Colon (tissue), 2 donors: ENCODE measurements around the gene ANKMY2.
"Not testable (repeated sequence)": the region's sequence is repeated elsewhere in the genome, so short reads cannot be mapped to it uniquely, and the experiment has no call there.

Source experiments
- FAIRE-seq: peaks from 2 replicates; lab custom pipeline; 2012; peaks lifted over from hg19 to GRCh38; lab: Jason Lieb, UNC
- donor health status: control.
- donor health status: control.

ANKMY2 gene

DNA sequence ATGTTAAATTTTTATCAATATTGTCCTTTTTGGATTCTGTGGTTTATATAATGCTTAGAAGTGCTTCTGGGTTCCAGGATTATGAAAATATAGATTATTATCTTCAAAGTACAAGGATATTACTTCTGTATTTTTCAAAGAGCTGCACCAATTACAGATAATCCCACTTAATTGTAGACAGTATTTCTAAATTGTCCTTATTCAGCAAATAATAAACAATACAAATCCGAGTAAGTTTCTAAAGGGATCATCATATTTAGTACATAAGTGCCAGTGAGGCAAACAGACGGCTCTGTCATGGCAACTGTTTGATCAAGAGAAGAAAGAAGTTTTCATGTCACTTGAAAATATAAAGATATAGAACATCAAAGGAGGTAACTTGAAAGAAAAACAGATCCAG lies 19.2 kb downstream of the ANKMY2 start:
- no peak for FAIRE-seq

DNA sequence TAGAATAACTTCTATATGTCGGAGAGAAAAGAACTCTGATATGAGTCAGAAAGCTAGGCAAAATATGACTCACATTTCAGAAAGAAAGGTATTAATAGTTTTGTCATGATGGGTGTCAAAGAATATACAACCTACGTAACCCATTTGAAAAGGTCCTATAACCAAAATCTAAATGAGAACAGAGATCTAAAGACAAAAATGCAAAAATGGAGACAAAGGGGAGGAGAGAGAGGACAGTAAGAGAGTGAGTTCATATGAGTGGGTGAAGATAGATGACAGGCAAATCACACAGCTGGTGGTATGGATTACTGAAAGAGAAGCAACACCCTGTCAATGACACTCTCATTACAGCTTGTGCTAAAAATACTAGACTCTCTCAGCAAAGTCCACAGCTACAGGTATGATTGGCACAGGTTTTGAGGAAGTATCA lies 25.6 kb downstream of the ANKMY2 start:
- no peak for FAIRE-seq

DNA sequence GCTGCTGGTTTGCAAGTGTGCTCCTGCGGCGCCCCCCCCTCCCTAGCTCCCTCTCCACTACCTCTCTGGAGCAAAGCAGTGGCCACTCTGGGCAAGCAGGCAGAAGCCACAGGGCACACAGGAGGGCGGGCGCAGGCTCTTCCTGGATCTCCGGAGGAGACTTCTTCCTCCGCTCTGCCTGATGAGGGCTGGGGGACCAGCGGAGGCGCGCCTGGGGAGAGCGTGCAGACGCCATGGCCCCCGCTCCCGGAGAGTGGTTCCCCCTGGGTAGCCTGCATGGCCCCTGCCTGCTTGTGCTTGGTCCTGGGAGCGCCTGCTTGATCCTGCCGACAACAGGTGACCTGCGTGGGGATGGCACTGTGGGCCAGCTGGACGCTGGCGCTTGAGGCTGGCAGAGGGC lies 29.0 kb downstream of the ANKMY2 start:
- FAIRE-seq = no peak

DNA sequence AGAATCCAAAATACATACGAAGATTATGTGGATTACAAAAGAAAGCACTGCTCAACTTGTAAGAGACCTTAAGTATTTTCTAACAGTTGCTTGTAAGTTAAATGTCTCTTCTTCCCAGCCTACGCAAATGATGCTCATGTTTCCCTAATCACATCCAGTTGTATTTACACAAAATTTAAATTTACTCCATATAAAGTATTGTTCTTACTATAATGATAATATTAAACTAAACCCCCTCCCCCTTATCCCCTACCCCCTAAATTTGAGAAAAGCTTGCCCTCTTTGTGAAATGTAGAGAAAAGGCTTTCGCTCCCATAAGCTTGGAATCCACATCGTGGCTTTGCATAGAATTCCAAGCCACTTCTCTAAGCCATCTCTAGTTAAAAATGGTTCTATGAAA lies 29.4 kb downstream of the ANKMY2 start:
- FAIRE-seq = no peak

DNA sequence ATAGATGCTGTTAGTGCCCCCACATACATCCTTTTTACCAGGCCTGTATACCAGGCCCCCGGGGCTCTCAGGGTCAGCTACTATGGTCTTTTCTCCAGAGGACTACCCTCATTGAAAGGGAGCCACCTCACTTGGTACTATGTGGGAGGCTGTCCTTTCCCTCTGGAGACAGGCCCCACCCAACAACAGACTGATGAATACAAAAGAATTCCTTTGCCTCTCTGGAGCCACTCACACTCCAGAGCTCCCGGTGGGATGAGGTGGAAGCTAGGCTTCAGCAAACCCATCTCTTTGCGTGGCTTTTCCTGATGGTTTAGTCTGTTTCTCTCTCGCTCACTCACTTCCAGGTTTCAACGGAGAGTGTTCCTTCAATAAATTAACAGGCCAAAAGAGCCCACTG lies 30.3 kb downstream of the ANKMY2 start:
- FAIRE-seq = no peak

DNA sequence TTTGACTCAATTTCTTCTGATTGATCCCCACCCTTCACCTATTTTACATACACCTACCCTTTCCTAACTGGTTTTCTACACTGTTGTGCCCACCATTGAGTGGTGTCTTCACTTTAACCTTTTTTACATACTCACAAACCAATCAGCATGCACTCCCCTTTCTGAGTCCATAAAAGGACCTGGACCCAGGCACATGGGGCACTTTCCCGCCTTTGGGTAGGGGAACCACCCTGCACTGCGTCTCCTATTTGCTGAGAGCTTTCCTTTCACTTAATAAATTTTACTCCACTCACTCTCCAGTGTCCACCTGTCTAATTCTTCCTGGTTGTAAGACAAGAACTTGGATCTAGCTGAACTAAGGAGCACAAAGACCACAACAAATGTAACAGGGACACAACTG lies 33.8 kb downstream of the ANKMY2 start:
- FAIRE-seq = no peak

DNA sequence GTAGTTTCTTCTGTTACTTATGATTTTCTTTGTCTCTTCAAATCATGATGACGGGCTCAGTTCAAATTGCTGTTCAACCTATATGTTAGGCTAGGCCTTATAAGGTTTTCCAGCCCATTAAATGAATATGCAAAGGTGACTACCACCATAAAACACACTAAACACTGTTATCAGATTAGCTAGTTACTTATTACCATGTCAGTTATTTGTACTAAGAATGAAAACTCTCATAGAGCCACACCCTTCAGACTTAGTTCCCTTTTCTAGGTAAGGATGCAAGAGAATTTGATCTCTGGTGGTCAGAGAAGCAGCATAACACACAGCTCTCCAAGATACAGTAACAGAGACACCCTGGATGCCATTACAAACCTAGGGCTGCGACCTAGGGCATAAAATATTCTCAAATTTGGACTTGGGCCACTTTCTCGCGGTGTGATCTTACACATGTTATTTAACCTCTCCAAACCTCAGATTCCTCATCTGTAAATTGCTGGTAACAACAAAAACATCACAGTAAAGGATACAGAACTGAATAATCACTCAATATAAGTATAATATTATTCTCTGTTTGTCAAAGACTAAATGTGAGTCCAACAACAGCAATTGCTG lies 35.6 kb downstream of the ANKMY2 start:
- FAIRE-seq = peak; percentile 38

DNA sequence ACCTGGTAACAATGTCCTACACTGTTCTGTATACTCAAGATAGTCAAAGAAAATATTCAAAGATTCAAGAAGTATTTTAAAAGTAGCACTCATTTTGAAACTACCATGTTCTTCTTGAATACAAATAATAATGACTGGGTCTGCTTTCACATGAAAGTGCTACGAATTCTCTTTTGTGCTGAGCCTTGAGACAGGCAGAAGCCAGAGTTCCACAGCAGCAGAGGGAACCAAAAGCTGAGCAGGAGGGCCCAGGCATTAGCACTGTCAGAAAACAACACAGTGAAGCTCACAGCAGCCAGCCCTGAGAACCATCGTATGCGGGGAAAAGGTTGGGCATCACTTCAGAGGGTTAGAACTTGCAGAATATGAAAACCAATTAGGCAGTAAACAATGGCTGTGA lies 38.9 kb downstream of the ANKMY2 start:
- FAIRE-seq = no peak

DNA sequence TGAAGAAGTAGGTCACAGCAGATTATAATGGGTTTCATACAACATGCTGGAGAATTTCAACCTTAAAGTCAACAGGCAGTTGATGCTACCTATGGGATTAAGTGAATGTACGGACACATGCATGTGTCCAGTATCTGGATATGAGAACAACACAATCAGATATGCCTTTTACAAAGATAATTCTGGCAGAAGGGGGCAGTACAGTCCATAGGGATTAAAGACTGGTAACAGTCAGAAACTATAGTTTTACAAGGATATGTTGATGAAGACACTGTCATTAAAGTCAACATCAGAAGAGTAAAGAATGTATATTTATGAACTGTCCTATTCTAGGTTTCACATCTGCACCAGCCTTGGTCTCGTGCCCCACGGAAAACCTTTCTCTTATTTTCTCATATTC lies 41.5 kb downstream of the ANKMY2 start:
- no peak for FAIRE-seq

DNA sequence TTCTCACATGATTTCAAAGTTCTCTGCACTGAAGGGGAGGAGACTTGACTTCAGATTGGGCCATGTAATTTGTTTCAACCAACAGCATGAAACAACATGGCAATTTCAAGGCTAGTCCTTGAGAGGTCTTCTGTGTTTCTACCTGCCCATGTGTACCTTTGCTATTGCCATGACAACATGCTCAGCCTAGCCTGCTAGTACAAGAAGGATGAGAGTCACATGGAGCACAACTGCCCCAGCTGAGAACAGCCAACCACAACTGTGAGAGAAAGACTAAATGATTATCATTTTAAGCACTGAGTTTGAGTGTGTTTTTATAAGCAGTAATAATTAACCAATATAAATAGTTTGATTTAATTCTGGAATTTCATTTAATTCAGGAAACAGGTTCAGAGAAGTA lies 41.9 kb downstream of the ANKMY2 start:
- FAIRE-seq = no peak

DNA sequence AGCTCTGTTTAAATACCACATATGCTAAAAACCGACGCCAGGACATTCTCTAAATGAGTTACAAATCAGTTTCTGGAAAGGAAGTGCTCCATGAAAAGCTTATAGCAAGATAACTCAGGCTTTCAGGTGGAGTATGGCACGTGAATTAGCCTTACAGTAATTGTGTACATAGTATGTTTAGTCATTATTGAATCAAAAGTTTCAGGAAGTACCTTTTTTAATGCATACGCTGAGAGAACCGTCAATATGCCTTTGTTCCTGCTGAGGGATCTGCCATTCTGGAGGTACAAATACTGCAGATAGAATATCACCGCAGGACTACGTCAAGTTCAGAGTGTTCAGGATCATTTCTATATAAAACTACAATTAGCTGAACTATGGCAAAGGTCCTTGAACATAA lies 45.7 kb downstream of the ANKMY2 start:
- no peak for FAIRE-seq

DNA sequence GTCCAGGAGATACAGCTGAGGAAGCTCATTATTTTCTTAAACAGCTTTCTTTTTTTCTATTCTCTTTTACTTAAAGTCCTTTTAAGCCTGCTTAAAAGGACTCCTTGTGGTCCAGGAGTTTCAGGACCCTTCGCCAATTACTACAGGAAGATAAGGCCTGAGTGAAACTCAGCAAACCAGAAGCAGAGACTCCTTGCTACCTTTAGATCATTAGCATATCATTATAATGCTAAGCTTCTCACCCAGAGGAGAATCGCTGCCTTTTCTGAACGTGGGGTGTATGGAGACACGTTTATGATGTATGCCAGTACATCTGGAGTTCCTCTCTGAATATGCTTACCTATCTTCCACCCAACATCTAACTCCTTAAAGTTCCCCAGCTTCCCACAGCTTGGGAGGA lies 47.5 kb downstream of the ANKMY2 start:
- no peak for FAIRE-seq

DNA sequence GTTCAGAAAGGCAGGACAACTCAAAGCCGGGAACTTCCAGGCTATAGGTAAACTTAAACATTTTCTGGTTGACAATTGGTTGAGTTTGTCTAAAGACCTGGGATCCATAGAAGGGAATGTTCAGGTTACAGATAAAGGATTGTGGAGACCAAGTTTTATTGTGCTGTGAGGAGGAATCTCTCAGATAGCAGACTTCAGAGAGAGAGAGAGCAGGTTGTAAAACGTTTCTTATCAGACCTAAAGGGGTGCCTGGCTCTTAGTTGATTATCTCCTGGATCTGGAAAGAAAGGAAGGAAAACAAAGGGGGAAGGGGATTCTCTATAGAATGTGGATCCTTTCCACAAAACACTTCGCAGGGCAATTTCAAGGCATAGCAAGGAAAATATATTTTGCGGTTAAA lies 50.0 kb downstream of the ANKMY2 start:
- FAIRE-seq = not testable (repeated sequence)

DNA sequence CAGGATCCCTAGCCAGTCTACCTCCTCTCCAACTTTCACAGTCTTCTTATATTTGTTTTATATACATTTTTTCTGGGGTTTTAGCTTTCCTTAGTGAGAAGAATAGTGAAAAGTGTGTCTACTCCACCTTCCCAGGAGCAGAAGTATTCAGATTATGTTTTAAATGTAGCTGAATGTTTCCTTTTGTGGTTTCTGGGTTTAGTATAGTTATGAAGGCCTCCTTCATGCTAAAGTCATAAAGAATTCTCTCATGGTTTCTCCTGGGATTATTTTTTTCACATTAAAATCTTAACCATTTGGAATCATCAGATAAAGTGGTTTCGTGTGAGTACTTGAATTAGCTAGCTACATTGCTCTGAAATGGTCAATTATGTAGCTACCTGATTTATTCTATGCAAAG lies 50.9 kb downstream of the ANKMY2 start:
- FAIRE-seq = no peak

DNA sequence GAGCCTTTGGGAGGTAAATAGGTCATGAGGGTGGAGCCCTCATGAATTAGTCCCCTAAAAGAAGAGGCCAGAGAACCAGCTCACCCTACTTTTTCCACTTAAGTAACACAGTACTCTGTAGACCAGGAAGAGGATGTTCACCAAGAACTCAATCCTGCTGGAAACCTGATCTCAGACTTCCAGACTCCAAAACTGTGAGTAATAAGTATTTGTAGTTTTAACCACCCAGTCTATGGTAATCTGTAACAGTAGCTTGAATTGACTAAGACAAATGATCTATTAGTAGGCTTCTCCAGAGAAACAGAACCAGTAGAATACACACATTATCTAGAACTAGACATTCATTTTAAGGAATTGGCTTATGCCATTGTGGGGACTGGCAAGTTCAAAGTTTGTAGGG lies 51.5 kb downstream of the ANKMY2 start:
- no peak for FAIRE-seq

DNA sequence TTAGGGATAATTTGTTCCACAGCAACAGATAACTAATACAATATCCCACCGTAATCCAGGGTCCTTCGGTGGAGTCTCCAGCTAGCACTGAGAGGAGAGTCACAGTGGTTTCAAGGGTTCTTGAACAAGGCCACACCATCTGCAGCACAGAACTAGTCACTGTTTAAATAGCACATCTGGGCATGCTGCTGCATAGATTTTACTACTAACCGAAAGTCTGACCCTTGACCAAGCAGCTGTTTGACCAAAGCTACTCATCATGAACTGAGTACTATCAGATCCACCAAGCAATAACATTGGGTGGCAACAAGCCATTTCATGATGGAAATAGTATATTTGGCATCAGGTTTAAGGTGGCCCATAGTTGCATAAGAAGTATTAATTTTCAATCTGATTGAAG lies 53.2 kb downstream of the ANKMY2 start:
- FAIRE-seq = no peak

DNA sequence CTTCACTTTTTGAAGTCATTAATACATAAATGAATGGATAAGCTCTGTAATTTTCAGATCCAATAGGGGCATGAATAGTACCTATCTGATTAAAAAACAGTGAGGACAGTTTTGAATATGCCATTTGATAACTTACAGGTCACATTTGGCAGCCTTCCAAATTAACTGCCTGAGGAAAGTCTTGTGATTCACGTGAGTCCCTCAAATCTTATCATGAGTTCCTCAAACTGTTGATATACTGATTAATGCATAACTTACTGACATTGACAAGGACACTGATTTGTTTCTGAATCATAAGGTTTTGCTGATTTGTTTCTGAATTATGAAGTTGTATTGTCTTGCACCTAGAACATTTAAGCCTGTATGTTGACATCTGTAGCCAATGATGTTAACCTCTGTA lies 55.1 kb downstream of the ANKMY2 start:
- no peak for FAIRE-seq

DNA sequence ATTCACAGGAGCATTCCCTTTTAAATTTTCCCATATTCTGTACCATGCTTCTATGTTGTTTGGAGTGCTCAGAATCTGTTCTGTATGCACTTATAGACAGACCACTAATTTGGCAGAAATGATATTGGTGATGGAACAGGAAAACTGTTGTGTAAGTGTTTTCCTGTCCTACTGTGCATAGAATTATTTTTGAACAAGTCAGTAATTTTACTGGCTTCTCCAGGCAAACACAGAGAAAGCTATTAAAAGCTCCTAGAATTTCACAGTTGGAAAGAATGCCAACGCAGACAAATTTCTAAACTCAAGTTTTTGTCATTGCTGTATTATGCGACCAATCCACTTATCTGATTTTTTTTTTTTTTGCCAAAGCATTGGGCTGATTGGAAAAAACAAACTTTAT lies 55.7 kb downstream of the ANKMY2 start:
- no peak for FAIRE-seq

DNA sequence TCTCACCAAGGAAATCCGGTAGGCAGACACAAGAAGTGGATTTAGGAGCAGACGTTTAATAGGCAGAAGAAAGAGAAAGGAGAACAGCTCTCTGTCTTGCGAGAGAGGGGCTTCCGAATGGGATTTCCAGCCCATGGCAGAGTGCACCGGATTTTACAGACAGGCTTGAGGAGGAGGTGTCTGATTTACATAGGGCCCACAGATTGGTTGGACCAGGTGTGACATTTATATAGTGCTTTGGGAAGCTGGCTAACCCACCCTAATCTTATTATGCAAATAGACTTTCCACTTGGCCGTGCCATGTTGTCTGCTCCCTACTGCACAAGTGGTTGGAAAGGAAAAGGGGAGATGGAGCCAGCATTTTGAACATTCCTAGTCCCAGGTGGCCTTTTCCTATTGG lies 57.8 kb downstream of the ANKMY2 start:
- no peak for FAIRE-seq

DNA sequence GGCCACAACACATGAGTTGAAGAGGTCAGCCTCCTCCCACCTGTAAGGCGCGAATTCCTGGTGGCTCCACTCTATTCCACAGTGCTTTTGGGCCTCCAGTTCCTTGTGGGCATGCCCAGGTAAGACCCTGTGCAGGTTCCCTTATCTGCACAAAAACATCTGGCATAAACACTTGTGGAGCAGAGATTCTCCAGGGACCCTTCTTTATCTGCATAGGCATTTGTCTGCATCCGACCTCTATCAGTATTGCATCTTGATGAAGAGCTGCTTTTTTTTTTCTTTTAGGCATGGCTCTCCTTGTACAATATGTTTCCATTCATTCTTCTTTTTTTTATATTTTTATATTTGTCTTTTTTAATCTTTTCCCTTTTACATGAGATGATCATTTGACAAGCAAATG lies 58.4 kb downstream of the ANKMY2 start:
- FAIRE-seq = no peak

DNA sequence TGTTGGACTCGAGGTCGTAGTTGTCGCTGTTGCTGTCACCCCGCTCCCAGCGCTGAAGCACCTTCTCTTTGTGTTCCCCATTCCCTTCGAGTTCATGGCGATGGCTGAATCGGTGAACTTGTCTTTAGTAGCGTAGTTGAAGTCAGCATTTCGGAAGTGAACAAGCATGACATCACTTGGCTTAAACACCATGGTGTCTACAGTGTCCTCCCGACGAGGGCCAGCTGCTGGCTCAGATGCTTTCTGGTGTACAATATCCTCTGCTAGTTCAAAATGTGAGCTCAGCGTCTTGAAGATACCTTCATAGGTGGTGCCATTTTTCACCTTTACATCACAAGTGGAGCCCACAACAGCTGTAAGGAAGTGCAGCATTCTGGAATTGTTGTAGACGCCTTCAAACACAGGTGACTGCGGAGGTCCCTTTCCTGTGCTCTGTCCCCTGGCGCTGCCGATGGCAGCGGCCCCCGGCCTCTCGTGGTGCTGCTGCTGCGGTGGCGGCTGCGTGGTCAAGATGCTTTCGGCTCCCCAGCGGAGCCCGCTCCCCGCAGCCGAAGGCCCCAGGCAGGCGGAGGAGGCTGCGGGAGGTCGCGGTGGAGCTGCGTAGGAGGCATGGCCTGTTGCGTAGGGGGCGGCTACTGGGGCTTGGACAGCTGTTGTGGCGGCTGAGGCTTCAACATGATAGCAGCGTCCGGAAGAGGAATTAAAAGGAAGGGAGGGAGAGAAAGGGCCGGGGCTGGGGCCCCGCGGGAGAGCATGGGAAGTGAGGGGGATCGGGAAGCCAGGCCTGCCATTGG lies 59.3 kb downstream of the ANKMY2 start:
- no peak for FAIRE-seq

DNA sequence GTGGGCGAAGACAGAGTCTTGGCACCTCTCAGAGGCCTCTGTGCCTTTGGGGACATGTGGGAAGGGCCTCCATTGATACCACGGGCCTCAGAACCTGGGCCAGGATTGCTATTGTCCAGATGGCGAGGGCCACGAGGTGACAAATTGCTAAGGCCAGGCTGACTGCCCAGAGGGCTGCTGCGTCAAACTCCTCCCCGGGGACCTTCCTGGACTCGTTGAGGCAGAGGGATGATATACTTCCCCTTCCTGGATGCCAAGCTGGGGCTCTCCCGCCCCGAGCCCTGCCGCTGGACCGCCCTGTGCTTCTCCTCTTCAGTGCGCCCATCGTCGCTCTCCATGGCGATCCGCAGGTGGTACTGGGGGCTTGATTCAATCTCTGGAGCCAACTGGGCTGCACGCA lies 60.0 kb downstream of the ANKMY2 start:
- no peak for FAIRE-seq

DNA sequence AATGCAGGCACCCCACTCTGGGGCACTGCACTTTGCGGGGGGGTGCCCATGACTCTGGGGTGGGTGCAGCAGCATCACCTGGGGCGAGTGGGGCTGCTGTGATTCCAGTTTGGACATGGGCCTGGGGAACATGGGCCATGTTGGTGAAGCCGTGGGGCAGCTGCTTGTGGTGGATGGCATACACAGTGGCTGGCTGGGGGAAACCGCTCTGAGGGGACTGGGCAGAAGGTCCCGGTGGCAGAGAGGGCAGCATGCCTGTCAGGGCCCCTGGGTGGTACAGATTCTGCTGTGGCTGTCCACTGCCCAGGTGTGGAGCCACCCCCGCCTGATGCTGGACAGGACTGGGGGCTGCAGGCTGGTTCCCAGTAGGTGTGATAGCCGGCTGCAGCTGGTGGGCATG lies 61.7 kb downstream of the ANKMY2 start:
- no peak for FAIRE-seq

DNA sequence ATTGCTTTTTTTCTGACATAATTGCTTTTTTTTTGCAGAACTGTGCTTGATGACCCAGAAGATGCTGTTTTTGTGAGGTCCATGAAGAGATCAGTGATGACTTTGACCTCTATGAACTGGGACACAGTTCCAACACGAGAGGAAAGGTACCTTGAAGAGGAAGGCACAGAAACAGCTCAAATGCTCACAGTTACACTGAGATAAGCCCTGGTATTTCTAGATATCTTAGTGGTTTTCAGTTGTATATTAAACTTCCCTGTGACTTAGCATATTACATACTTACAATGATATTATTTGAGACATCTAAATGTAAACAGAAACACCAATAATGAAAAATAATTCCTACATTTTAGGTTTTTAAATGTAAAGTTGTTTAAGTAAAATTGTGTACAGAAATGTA lies 64.3 kb downstream of the ANKMY2 start:
- no peak for FAIRE-seq
